Stomach (tissue), 19 donors: ENCODE measurements around the gene ATP11A. TPM values are rescaled to one million over a fixed set of nuclear protein-coding genes. Genes with fewer than 3 reads are reported as not detected.

Source experiments
- DNase-seq, 2 donors: peaks; one replicate each; pipeline versions ENCODE4 v3.0.0 to v3.0.0-alpha.2; 2013 to 2019
- H3K27ac ChIP-seq, 5 donors: fragments of 200-600 bp in 4 of 5; sonication (generic) in 4 of 5; one replicate each; pipeline ENCODE4 v1.5.1; 2013 to 2019; ENCODE audit warnings: mild to moderate bottlenecking in 1 of 5, moderate library complexity in 1 of 5
- H3K27me3 ChIP-seq, 3 donors: fragments of 200-600 bp; sonication (generic); one replicate each; pipeline ENCODE4 v1.5.1; 2017 to 2019; ENCODE audit warnings: mixed run types in 1 of 3
- H3K36me3 ChIP-seq, 4 donors: fragments of 200-600 bp; sonication (generic); 1 replicate in 3 of 4; 2 replicates in 1 of 4; pipeline ENCODE4 v1.5.1; 2016 to 2019
- H3K4me1 ChIP-seq, 4 donors: fragments of 200-600 bp; sonication (generic); one replicate each; pipeline ENCODE4 v1.5.1; 2016 to 2019
- H3K4me3 ChIP-seq, 4 donors: fragments of 200-600 bp; sonication (generic) in 3 of 4; one replicate each; pipeline ENCODE4 v1.5.1; 2016 to 2019; ENCODE audit warnings: mild to moderate bottlenecking in 1 of 4
- H3K9me3 ChIP-seq, 4 donors: fragments of 200-600 bp; sonication (generic); one replicate each; pipeline ENCODE4 v1.5.1; 2016 to 2019
- CTCF ChIP-seq, 7 experiments: fragments of 450-650 bp in 4 of 7; fragments of 200-600 bp in 3 of 7; sonication (generic) in 3 of 7; IDR thresholded peaks; one replicate each; pipeline ENCODE4 v1.5.1; 2016 to 2019; ENCODE audit warnings: antibody characterized with exemption in 7 of 7, control low read depth in 2 of 7, mild to moderate bottlenecking in 1 of 7
- EP300 ChIP-seq: sonication (generic); formaldehyde crosslinking; IDR thresholded peaks from one replicate; pipeline ENCODE4 v1.6.1; 2017; ENCODE audit warnings: antibody characterized with exemption
- POLR2A ChIP-seq, 4 donors: fragments of 450-650 bp; IDR thresholded peaks; one replicate each; pipeline ENCODE4 v1.6.1; 2016; ENCODE audit warnings: antibody characterized with exemption in 4 of 4, control low read depth in 2 of 4, mild to moderate bottlenecking in 1 of 4, moderate library complexity in 1 of 4
- POLR2AphosphoS5 ChIP-seq, 3 donors: sonication (generic); formaldehyde crosslinking; IDR thresholded peaks; one replicate each; pipeline ENCODE4 v1.6.1; 2016; ENCODE audit warnings: antibody characterized with exemption in 3 of 3
- WGBS, 5 donors: extraction: QIAGEN DNeasy Blood & Tissue Kit in 3 of 5; methylation state at CpG; one replicate each; pipeline versions ENCODE4 v1.1.5 to v1.1.7; 2013 to 2018; 5-methylcytosine and 5-hydroxymethylcytosine counted together
- intact Hi-C: fragments of 100-400 bp; cut with DNase I; formaldehyde crosslinking; loops from one replicate; pipeline ENCODE4 v1.15.1; 2023; ENCODE audit warnings: low total_unique reads
- long read RNA-seq, 10 donors: transcript quantifications; one replicate each; lab custom pipeline, GENCODE V29; 2026
- polyA plus RNA-seq, 3 donors: library from polyadenylated mRNA; stranded (reverse); fragments of 200-250 nt; gene quantifications; one replicate each; pipeline ENCODE4 v1.2.3, GENCODE V29; 2013
- total RNA-seq, 5 donors: library from RNA; depleted of rRNA; stranded (reverse); fragments of >200 nt; gene quantifications; one replicate each; pipeline versions ENCODE4 v1.1.0 to v1.2.3, GENCODE V29; 2014 to 2016
- donor health status: healthy with polysubstance abuse.
- donor health status: Bipolar disorder and iron deficiency.
- donor health status: healthy.

Gene ATP11A
- total RNA-seq, result 10 to 100 TPM in 4 of 5 donors, 1 to 10 TPM in 1; 9.9 to 70.9 (median 17.8) TPM
- 1 to 10 TPM; 1.1 to 2.5 (median 1.3) TPM for polyA plus RNA-seq
- long read RNA-seq, donor 1, transcript ATP11A-217 (1 exons, 3,542 nt), result major isoform, 8 of 8 reads
- long read RNA-seq, donor 1, partial matches to known transcripts, result 0 of 8 reads
- long read RNA-seq, donor 1, other reads (novel, unspliced or antisense), result 0 of 8 reads
- long read RNA-seq, donor 2, transcript ATP11A-217 (1 exons, 3,542 nt), result major isoform, 11 of 11 reads
- long read RNA-seq, donor 2, partial matches to known transcripts, result 0 of 11 reads
- long read RNA-seq, donor 2, other reads (novel, unspliced or antisense), result 0 of 11 reads
- long read RNA-seq, donor 3, transcript ATP11A-217 (1 exons, 3,542 nt), result major isoform, 8 of 8 reads
- long read RNA-seq, donor 3, partial matches to known transcripts, result 0 of 8 reads
- long read RNA-seq, donor 3, other reads (novel, unspliced or antisense), result 0 of 8 reads
- long read RNA-seq, donor 4, partial matches to known transcripts, result 0 of 1 reads
- long read RNA-seq, donor 4, other reads (novel, unspliced or antisense), result 0 of 1 reads
- long read RNA-seq, donor 5, transcript ATP11A-217 (1 exons, 3,542 nt), result major isoform, 19 of 20 reads
- long read RNA-seq, donor 5, partial matches to known transcripts, result 0 of 20 reads
- long read RNA-seq, donor 5, other reads (novel, unspliced or antisense), result 0 of 20 reads
- long read RNA-seq, donor 6, full-length matches to known transcripts, result 22 of 22 reads
- long read RNA-seq, donor 6, partial matches to known transcripts, result 0 of 22 reads
- long read RNA-seq, donor 6, other reads (novel, unspliced or antisense), result 0 of 22 reads
- long read RNA-seq, donor 7, full-length matches to known transcripts, result 13 of 13 reads
- long read RNA-seq, donor 7, partial matches to known transcripts, result 0 of 13 reads
- long read RNA-seq, donor 7, other reads (novel, unspliced or antisense), result 0 of 13 reads
- long read RNA-seq, donor 8, transcript ATP11A-217 (1 exons, 3,542 nt), result major isoform, 13 of 13 reads
- long read RNA-seq, donor 8, partial matches to known transcripts, result 0 of 13 reads
- long read RNA-seq, donor 8, other reads (novel, unspliced or antisense), result 0 of 13 reads
- long read RNA-seq, donor 9, full-length matches to known transcripts, result 15 of 15 reads
- long read RNA-seq, donor 9, partial matches to known transcripts, result 0 of 15 reads
- long read RNA-seq, donor 9, other reads (novel, unspliced or antisense), result 0 of 15 reads
- long read RNA-seq, donor 10, partial matches to known transcripts, result 0 of 3 reads
- long read RNA-seq, donor 10, other reads (novel, unspliced or antisense), result 0 of 3 reads

DNA sequence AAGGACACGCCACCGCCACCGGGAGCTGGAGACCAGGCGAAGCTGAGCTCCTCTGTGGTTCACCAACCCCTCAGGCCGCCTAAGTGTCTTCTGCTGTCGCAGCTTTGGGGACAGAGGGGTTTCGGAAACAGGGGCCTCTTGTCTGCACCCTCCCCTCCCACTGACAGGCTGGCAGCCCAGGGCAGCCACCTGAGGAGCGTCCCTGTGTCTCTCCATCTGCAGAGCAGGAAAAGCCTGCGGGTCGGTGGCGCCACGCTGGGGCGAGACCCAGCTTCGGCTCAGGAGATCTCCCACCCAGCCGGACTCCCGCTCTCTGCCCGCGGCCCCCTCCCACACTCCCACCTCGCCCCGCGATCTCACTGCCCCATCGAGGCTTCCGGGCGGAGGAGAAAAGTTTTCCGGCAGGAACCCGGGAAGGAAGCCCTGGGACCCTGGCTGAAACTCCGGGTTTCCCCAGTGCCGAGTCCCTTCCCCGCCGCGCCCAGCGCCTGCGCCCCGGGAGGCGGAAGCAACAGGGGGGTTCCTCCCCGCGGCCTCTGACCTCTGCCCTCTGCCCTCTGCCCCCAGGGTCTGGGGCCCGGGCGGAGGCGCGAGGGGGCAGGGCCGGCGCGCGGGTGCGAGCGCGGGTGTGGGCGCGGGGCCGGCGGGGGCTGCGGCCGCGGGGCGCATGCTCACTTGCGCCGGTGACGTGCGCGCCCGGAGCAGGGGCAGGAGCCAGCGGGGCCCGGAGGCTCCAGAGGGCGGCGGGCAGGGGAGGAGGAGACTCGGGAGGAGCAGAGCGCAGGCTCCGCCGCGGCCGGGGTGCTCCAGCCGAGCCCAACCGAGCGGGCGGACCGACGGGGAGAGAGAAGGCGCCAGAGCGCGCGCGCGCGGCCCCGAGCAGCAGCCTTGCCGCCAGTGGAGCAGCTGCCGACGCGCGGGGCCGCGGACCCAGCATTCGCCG, at the start of gene ATP11A:
TSS of gene ATP11A (plus strand) at position 736 of the 943 bp plus-strand sequence. CDS start 379 bp downstream, outside the sequence.
- peak; percentile 88 to 92 (median 91) for TF ChIP-seq POLR2AphosphoS5 (IDR thresholded peaks at IDR 0.05)
- no peak for TF ChIP-seq EP300
- no peak for TF ChIP-seq CTCF (IDR thresholded peaks at IDR 0.05)
- TF ChIP-seq POLR2A (IDR thresholded peaks at IDR 0.05), result no peak
- 1 to 3% (median 2%) methylated on average over 31 to 95 of the region's 95 CpGs for WGBS, 5 donors
- intact Hi-C loops, result no loop called here
- Histone ChIP-seq H3K9me3 (no peaks in the 10 kb centered on the region), H3K27ac (peak within 1 kb of the TSS; percentile 86 to 93 (median 91)), H3K4me1 (peaks cover 18 to 51% (median 40%) of the 10 kb centered on the region in 4 donors), H3K36me3 (no peaks in the 10 kb centered on the region), H3K4me3 (peak within 1 kb of the TSS; percentile 67 to 89 (median 82)), H3K27me3 (no peaks in the 10 kb centered on the region)
- peak; percentile 92 to 98 for DNase-seq

GRCh38 chr13:112641456-112642089, 48.3 kb upstream of the ATP11A start:
- Histone ChIP-seq H3K4me1 (peaks cover 0 to 9% (median 3%) of the 10 kb centered on the region in 4 donors), H3K4me3 (no peak overlapping the region), H3K27me3 (peaks cover 0 to 38% (median 6%) of the 10 kb centered on the region in 3 donors), H3K36me3 (no peaks in the 10 kb centered on the region), H3K27ac (no peak overlapping the region), H3K9me3 (no peaks in the 10 kb centered on the region)
- intact Hi-C loops, result loop anchor here (5.0 kb wide), 1 partner anchor 236 kb away; no protein-coding TSS in a partner anchor
- WGBS, 5 donors, result 80 to 90% (median 86%) methylated on average over 19 of the region's 19 CpGs
- TF ChIP-seq POLR2A (IDR thresholded peaks at IDR 0.05) (no peak), POLR2AphosphoS5 (IDR thresholded peaks at IDR 0.05) (no peak), EP300 (no peak), CTCF (IDR thresholded peaks at IDR 0.05) (no peak)
- peak in 1 of 2 donors; percentile 29 for DNase-seq

DNA sequence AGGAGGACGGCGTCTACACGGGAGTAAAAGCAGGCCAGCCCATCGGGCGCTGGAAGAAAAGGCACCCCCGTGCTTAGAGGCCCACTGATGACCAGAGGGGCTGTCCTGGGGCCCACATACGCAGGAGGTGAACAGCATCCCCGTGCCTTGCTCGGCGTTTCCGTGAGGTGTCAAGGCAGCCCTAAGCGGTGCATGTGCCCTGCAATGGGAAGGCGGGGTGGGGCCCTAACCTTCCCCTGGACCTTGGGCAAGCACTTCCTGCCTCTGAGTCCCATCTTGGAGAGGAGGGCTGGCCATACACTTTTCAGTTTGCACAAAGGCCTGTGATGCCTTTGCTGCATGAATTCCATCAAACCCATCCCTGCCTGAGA, 47.8 kb upstream of the ATP11A start:
- intact Hi-C loops, result loop anchor here (5.0 kb wide), 1 partner anchor 235 kb away; no protein-coding TSS in a partner anchor
- no peak for TF ChIP-seq POLR2A (IDR thresholded peaks at IDR 0.05)
- TF ChIP-seq POLR2AphosphoS5 (IDR thresholded peaks at IDR 0.05), result no peak
- TF ChIP-seq CTCF (IDR thresholded peaks at IDR 0.05), result no peak
- TF ChIP-seq EP300, result no peak
- Histone ChIP-seq H3K36me3 (no peaks in the 10 kb centered on the region), H3K27me3 (peaks cover 0 to 33% (median 6%) of the 10 kb centered on the region in 3 donors), H3K4me1 (peaks cover 0 to 9% (median 3%) of the 10 kb centered on the region in 4 donors), H3K27ac (no peak overlapping the region), H3K4me3 (no peak overlapping the region), H3K9me3 (no peaks in the 10 kb centered on the region)
- DNase-seq, result no peak
- WGBS, 5 donors, result 89 to 93% (median 91%) methylated on average over 13 of the region's 13 CpGs
